ENCODE measurements around the gene PLOD3.

Gene PLOD3

DNA sequence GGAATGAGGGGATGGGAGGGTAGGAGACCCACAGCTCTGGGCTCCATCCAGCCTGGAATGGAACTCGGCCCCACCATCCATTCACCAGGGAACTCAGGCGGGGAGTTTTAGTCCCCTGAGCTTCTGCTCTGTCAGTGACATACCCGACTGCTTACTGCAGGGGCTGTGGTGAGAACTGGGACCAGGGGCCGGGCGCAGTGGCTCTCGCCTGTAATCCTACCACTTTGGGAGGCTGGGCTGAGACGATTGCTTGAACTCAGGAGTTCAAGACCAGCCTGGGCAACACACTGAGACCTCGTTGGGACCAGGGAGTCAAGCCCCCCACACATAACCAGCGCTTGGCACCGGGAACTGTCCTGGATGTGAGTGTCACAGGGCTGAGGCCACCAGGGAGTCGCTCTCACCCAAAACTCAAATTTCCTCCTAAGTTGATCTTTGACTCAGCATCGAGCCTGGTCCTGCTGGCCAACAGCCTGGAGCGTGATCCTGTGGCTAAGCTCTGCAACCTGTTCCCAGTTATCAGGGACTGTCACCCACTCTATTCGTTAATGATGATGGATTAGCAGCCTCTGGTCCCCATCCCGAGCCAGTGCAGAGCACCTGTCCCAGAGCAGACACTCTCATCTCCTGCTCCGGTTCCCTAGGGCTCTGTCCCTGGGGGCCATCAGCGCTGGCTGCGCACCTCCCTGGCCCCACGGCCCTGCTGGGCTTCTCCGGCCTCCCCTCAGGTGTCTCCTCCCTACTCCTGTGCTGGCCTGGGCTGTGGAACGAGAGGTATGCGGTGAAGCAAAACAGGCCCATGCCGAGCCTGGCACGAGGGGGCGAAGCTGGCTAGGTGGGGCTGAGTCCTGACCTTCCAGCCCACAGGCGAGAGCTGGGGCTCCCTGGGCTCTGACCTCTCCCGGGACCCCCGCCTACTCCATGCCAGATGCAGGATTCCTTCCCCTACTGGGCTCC, 21.1 kb upstream of the PLOD3 start:
- no peak for FAIRE-seq

DNA sequence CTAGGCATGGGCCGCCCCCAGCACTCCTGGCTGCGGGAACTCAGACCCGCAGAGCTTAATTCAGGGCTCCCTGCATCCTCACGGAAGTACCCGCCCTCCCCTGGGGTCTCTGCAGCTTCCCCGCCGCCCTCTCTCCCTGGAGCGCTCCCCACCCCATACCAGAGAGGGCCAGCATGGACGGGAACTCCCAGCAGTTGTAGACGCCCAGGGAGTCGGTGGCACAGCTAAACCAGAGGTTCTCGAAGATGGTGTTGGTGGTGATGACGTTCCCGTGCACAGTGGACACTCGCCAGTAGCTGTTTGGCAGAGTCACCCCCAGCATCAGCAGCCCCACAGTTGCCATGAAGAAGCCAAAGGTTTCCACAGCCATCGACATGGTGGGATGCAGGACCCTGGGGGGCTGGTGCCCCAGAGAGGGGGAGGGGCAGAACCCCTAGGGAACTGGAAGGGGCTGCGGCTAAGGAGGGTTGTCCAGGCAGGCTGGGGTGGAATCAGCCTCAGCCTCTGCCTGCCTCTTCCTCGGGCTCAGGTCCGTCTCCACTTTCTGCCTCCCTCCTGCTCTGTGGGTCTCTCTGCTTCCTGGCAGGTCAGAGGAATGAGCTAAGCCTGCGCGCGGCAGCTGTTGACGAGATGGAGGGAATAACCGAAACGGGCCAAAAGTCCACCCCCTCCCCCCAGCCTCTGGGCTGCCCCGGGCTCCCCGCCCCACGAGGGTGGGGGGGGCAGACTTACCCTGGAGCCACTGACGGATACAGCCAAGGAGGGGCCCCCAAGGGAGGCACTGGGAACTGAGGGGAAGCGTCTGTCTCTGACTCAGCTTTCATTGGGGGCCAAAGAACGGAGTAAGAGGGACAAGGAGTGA, 20.1 kb upstream of the PLOD3 start, which contains the start of gene CLDN15:
TSS of gene CLDN15 (minus strand) at position 597 of the 862 bp plus-strand sequence. CDS start at position 376, 221 bp downstream.
- FAIRE-seq: no peak

DNA sequence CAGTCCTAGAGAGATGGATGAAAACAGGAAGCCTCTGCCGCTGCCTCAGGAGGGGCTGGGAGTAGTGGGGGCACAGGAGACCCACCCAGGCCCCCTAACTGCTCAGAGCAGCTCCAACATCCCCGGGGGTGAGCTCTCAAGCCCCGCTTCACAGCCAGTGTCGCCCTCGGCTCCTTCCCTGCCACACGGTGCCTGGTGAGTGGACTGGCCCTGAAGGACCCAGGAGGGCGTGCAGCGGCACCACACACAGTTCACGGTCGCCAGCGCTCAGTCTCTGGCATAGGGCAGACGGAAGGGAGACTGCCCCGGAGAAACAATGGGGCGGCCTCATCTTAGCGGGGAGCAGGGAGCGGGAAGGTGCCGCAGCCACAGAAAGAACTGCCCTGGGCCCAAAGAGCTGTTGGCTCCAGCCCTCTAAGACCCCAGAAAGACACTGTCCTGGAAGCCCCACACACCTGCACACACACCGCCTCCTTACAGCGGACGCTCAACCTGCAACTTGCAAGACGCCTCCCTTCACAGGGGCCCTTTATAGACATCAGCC, 19.0 kb upstream of the PLOD3 start:
- no peak for FAIRE-seq

DNA sequence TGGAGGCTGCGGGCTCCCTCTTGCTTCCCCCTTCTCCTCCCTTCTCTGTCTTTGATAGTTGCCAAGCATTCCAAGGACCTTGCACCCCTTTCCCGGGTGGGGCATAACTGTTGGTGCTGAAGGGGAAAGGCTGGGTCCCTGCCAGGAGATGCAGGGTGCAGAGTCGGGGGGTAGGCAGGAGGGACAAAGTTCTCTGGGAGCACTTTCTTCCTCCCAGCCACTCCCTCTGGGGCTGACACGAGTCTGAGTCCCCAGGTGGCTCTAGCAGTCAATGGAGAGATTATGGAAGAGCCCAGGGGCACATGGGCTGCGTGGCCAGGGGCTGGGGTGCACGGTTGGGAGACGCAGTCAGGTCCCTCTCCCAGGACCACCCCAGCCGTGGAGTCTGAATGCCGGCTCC, 18.1 kb upstream of the PLOD3 start:
- FAIRE-seq: no peak

DNA sequence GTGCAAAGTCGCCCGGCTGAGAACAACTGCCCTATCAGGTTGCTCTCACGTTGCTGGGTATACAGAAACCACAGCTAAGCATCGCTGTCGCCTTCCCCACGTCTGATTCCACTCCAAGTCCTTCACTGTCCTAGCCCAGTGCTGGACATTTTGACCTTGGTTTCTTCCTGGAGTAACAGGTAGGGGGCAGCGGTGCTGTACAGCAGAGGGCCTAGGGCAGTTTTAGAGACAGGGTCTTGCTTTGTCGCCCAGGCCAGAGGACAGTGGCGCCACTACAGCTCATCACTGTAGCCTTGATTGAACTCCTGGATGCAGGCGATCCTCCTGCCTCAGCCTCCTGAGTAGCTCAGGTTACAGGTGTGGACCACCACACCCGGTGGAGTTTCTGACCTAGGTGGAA, 17.7 kb upstream of the PLOD3 start:
- FAIRE-seq: no peak

DNA sequence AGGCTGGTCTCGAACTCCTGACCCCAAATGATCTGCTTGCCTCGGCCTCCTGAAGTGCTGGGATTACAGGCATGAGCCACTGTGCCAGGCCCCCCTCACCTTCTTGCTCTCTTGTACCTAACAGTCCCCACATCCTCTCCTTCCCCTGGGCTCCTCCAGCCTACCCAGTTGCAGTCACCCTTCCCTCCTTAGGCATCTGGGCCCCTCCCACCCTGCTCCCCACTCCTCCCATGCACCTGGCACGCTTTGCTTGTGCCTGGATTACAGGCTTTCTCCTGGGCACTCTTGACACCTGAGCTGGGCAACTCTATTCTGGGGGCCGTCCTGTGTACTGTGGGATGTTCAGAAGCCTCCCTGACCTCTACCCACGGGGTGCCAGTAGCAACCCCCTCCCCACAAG, 17.3 kb upstream of the PLOD3 start:
- FAIRE-seq: no peak

DNA sequence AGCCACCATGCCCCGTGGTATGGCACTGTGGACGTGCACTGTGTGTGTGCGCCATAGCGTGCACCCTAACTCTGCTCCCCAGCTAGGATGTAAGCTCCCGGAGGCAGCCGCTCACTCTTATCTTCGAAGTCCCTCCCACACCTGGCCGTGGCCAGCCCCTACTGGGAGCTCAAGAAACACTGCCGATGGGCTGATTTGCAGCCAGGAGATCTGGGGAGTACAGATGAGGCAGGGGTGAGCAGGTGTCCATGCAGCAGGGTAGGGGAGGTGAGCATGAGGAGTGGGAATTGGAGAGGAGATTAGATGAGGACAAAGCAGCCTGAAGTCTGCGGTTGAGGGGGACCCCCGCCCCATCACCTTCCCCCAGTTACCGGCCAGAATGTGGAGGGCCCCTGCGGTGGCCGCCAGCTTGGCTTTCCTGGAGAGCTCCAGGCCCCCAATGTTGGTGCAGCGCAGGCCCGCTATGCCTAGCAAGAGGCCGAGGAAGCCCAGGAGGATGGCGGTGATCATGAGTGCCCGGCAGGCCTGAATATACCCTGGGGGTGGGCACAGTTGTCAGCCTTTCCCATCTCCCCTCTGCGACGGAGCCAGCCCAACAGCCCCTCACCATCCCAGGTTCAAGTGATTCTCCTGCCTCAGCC, 16.6 kb upstream of the PLOD3 start:
- FAIRE-seq: no peak

DNA sequence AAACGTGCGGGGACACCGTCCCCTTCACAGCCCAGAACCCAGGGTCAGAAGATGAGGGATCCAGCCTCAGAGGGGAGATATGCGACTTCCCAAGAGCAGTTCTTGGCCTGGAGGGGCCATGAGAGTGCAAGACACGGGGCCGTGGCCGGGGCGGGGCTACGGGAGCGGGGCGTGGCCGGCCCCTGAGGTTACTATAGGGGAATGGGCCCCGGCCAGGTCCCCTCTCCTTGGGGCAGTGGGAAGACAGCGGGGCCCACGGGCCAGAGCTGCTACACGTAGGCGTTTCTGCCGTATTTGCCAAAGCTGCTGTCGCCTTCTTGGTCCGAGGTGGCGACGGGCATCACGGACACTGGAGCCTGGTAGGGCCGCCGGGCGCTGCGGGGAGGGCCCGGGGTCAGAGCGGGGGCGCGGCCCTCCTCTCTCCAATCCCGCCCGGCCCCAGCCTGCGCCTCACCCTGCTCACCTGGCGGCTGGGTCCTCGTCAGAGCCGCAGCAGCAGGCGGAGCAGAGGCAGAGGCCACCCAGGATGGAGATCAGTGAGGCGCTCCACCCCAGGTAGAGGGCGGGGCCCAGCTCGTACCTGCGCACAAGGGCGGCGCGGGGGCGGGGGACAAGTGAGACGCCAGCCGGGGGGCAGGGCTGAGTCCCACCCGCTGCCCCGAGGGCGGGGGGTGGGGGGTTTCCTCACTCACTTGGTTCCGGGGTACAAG, 14.9 kb upstream of the PLOD3 start:
- FAIRE-seq: no peak

DNA sequence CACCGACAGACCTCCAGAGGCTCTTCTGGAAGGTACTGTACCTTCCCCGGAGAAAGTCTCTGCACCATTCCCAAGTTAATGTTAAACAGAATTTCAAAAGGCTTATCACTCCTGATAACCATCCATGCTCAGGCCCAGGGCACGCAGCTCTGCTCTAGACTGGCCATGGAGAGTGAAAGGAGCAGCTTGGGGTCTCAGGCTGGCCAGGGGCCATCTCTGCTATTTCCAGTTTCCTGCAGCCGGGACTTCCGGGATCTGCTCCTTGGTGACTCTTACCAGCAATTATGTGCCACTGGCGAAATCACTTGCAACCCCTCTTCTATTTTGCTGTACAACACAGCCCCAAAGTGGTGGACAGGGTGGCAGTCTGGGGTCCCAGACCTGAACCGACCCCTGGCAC, 14.3 kb upstream of the PLOD3 start:
- FAIRE-seq: no peak

DNA sequence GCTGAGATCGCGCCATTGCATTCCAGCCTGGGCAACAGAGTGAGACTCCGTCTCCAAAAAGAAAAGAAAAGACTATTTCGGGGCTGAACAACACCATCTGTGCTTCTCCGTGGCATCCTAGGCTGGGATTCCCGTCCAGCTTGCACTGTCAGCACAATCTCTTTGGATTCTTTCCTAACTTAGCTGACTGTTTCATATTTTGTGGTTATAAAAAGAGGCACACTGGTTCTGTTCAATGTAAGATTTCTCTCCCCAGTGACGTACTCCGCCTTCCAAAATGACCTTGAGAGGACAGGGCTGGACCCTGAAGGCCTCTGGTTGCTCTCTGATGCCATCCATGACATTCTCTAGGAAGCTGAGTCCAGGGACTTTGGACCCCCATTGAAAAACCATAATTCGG, 9.3 kb upstream of the PLOD3 start:
- FAIRE-seq: no peak

DNA sequence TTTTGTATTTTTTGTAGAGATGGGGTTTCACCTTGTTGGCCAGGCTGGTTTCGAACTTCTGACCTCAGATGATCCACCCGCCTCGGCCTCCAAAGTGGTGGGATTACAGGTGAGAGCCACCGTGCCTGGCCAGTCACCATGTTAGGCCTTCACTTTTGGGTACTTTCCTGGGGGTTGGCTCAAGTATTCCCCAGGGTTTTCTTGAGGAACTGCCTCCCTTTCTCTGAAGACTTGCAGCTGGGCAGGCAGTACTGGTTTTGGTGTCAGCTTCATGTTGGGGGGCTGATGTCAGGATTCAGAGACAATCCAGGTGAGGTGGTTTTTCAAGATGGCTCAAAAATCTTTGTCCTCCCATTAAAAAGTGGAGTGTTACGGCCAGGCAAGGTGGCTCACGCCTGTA, 8.3 kb upstream of the PLOD3 start:
- no peak for FAIRE-seq

DNA sequence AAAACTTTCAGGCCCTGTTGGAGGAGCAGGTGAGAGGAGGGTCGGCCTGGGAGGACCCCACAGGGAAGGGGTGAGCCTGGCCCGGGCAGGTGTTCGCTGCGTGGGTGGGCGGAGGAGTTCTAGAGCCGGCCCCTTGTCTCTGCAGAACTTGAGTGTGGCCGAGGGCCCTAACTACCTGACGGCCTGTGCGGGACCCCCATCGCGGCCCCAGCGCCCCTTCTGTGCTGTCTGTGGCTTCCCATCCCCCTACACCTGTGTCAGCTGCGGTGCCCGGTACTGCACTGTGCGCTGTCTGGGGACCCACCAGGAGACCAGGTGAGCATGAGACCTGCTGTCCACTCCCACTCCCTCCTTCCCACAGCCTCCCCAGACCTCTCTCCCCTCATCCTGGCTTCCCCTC, 6.1 kb upstream of the PLOD3 start:
- FAIRE-seq: no peak

DNA sequence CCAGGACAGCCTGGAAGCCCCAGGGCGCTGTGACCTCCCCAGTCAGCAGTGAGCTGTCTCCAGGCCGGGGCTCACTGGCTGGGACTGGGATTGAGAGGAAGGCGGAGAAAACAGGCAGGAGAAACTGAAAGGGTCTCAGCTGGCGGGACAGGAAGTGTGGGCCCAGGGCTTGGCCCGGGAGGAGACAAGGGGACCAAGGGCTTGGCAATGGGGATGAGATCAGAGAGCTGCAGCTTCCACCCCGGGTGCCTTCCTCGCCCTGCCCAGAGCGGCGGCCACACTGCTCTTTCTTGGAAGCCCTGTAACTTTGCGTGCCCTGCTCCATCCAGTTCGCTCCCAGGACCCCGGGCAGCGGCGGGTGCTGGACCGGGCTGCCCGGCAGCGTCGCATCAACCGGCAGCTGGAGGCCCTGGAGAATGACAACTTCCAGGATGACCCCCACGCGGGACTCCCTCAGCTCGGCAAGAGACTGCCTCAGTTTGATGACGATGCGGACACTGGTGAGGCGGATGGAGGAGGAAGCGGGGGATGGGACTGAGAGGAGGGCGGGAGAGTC, 5.0 kb upstream of the PLOD3 start:
- no peak for FAIRE-seq

DNA sequence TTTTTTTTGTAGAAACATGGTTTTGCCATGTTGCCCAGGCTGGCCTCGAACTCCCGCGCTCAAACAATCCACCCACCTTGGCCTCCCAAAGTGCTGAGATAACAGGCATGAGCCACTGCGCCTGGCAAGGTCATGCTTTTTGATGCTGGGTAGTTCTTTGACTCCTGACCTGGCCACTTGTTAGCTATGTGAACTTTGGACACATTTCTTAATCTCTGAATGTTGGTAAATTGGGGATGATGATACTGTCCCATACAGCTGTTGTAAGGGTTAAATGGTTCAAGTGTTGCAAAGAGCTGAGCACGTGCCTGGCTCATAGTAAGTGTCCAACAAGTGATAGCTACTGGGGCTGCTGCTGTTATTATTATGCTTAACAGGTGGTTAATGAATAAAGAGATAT, 2.9 kb upstream of the PLOD3 start:
- FAIRE-seq: no peak

DNA sequence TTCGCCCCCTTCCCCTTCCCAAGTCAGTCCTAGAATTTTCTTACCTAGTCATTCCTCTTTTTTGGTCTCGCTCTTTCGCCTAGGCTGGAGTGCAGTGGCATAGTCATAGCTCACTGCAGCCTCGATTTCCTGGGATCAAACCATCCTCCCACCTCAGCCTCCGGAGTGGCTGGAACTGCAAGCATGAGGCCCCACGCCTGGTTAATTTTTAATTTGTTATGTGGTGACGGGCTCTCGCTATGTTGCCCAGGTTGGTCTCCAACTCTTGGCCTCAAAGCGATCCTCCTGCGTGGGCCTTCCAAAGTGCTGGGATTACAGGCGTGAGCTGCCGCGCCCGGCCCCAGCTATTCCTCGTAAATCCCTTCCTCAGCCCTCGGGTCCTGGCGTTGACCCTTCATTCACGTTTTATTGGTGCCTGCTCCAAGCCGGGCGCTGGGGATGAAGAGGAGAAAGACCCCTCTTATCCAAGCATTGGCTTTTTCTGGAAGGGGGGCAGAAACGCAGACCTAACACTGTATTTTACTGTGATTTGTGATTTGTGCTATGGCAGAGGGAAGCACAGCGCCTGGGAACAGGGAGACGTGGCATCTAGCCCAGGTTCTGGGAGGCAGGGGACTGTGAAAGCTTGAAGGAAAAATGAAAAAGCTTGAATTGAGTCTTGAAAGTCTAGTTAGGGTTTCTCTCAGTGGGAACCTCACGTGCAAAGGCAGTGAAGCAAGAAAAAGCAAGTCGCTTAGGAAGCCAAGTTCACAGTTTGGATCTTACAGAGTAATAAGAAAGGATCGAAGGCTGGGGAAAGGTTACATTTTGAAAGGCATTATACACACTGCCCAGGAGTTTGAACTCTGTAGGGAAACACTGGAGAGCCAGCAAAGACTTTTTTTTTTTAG, 1.1 kb upstream of the PLOD3 start:
- FAIRE-seq: no peak

DNA sequence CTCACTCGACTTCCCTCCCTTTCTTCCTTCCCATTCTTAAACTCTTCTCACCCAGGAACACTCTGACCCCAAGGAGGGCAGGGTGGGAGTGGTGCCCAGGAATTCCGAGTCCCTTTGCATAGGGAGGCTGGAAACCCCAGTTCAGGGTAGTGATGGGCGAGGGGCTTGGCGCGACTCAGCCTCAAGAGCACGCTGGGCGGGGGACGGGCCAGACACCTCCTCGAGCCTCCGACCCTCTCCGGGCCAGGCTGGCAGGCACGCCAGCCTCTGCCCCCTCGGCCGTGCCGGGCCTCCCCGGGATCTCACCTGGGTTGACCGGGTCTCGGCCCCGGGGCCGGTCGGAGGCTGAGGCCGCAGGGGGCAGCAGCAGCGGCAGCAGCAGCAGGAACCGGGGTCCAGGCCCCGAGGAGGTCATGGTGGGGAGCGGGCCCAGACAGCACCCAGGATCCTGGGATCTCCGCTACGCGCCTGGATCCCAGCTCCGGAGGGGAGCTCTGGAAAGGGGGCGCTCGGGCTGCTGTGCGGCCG, 457 bp downstream of the PLOD3 start:
- FAIRE-seq: no peak

DNA sequence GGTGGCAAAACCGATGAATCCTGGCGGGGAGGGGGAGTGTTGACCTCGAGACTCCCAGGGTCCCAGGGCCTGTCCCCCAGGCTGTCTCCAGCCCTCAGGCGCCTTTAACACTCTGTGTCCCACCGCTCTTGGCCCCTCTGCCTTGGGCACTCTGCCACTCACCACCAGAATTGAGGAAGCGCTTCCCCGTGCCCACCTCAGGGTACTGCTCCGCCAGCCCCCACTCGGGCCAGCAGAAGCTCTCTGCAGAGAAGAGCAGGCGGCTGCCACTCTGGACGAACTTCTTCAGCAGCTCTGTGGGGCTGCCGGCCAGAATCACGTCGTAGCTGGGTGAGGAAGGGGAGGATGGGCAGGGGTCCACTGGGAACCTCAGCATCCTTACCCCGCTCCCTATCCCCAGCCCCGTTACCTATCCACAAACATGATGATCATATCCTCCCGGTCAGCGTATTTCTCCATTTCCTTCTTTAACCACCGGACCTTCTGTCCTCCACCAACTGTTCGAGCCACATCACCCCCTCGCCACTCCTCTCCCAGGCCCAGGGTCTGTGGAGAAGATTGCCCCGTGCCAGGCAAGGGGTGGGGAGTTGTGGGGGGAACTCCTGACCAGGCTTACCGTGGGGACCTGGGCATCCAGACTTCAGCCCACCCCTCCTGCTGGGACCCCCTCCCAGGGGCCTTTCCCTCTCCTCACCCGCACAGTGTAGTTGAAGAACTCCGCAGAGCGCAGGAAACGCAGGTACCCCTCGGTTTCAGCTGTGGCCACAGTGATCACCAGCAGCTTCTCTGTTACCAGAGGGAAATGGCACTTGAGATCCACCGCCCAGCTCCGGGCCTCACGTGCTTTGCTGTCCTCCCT, 1.2 kb downstream of the PLOD3 start:
- FAIRE-seq: no peak

DNA sequence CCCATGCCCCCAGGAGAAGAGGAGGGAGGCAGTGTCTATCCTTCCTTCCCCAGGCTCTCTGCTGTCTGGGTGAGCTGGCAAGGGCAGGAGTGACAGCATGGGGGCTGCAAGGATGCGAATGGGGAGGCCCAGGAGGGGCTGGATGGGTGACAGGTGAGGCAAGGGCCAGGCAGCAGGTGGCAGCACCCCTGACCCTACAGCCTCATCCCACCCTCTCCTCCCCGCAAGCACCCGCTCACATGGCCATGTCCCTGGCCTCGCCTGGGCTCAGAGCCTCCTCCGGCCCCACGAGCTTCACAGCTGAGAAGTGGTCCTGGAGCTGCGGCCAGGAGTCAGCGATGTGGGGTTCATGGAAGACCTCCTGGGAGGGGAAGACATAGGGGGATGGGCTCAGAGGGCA, 5.4 kb downstream of the PLOD3 start:
- FAIRE-seq: no peak

DNA sequence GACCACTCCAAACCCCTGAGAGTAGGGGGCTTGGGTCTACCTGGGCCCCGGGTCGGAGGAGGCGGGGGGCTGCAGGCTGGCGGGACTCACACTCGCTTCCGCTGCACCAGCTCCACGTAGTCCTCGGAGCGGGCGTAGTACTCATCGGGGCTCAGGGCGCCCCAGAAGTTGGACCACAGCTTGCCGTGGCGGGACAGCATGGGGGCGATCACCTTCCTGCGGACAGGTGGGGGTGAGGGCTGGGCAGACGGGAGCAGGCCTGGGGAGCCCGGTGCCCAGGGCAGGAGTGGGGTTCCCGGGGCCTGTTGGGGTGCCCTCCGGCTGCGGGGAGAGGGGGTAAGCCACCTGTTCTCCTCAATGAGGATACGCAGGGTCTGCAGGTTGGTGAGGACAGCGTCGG, 5.9 kb downstream of the PLOD3 start:
- no peak for FAIRE-seq

DNA sequence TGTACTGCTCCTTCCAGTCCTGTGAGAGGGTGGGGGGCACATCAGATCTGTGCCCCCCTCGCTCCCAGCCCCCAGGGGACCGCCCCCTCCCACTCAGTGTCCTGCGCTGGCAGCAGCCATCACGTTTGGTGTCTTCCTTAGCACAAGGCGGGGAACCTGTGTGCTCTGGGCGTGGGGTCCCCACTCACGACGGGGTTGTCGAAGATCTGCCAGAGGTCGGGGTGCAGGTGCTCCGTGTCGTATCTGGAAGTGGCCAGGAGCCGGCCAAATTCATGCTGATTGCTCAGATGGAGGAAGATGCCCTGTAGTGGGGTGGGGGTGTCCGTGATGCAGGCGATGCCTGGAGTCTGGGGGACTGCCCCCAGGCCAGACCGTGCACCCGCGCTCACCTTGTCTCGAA, 7.2 kb downstream of the PLOD3 start:
- no peak for FAIRE-seq
